ENCODE data around the gene CNTD1.

CNTD1 gene

DNA sequence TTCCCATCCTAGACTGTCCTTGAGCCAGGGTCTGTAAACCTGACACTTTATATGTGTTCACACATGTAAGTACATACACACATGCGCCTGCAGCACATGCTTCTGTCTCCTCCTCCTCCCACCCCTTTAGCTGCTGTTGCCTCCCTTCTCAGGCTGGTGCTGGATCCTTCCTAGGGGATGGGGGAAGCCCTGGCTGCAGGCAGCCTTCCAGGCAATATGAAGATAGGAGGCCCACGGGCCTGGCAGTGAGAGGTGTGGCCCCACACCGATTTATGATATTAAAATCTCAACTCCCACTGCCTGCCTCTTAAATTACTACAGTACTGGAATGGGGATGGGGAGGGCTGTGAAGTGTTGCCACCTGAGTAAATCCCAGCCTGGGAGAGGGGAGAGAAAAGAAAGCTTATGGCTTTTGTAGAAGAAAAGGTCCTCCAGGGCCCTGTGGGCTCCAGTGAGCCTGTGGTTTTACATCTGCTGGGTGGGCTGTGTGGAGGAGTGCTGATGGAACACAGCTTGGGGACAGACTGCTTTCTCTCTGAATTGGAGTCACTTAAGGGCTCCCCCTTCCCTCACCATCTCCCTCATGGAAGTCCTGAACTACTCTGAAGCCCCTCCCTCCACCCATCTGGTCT lies 19.2 kb upstream of the CNTD1 start:
- DNase-seq (ENCODE audit: low spot score): no peak

DNA sequence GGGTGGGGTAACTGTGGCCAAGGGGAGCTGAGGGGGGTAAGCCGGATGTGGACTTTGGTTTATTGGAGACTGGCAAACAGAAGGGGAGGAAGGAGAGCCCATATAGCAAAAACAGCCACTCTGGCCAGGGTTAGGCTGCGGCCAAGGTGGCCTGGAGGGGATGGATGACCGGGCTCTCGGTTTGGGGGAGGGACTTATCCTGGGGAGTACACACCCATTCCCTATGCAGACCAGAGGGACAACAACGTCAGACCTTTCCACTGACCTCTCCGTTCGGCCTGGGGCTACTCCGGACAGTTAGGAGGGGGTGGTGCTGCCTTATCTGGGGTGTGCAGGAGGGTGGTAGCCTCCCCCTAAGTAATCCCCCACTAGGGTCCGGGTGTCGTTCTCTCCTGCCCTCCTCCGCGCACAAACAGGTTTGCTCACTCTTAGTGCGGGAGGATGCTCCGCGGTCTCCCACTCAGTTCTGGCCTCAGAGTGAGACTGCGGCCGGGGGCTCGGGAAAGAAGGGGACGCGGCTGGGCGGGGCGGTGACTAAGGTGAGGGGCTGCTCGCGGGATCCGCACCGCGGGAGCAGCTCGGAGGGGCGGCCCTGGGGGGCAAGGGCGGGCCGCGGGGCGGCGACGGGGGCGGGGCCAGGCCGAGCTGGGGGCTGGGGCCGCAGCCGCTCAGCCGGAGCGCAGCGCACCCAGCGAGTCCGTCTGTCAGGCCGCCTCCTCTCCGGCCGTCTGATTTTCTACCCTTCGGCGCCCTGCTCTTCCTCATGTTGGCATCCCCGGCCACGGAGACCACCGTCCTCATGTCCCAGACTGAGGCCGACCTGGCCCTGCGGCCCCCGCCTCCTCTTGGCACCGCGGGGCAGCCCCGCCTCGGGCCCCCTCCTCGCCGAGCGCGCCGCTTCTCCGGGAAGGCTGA lies 18.5 kb upstream of the CNTD1 start, which contains the start of gene WNK4:
Gene WNK4 (plus strand): TSS at position 675 of the 915 bp plus-strand sequence. CDS start 89 bp downstream, at position 764.
- peak; percentile 79 for DNase-seq (ENCODE audit: low spot score)

GRCh38 chr17:42780851-42781638 lies 17.6 kb upstream of the CNTD1 start:
- peak; percentile 42 for DNase-seq (ENCODE audit: low spot score)

DNA sequence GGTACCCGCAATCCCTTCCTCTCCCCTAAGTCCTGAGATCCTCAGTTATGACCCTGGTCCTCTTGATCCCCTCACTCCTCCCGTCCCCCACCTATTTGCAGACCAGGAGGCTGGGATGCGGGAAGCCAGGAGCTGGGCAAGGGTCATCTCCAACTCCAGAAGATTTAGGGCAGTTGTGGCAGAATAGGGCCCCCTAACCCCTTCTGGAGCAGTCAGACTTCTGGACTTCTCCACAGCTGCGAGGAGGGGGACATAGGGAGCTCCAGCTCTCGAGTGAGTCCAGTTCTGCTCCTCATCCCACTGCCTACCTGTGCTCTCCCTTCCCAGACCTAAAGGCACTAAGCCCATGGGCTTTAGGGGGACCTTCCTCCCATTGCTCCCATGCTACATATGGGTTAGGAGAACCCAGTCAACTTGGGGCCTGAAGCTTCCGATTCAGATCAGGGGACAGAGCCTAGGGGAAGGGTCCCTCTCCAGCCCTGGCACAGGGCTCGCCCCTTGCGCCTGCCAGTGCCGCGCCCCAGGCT lies 17.0 kb upstream of the CNTD1 start:
- no peak for DNase-seq (ENCODE audit: low spot score)

DNA sequence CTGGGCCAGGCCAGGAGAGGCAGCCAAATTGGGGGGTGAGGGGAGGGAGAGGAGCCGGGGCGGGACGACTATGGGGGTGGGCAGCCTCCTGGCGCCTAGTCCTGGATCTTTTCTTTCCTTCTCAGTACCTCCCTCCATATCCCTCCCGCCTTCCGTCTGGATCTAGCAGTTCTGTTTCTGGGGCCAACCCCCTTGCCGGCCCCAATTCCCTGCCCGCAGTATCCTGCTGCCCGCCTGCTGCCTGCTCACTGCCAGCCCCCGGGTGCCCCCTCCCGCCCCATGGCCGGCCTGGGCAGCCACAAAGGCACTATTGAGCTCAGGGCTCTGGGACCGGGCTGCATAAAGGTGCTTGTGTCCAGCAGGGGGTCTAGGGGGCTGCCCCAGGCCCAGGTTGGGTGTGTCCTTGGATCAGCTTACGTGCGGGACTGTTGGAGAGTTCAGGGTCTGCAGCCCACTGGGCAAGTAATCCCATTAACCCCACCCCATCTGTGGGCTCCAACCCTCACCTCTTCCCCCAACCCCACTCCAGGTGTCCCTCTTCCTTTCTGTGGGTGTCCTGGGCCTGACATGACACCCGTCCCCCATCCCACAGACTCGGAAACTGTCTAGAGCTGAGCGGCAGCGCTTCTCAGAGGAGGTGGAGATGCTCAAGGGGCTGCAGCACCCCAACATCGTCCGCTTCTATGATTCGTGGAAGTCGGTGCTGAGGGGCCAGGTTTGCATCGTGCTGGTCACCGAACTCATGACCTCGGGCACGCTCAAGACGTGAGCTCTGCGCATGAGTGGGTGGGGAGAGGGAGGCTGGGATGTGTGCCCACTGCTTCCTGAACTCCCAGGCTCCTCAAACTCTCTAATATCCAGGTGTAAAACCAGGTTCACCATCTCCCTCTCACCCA lies 16.2 kb upstream of the CNTD1 start:
- peak; percentile 36 for DNase-seq (ENCODE audit: low spot score)

DNA sequence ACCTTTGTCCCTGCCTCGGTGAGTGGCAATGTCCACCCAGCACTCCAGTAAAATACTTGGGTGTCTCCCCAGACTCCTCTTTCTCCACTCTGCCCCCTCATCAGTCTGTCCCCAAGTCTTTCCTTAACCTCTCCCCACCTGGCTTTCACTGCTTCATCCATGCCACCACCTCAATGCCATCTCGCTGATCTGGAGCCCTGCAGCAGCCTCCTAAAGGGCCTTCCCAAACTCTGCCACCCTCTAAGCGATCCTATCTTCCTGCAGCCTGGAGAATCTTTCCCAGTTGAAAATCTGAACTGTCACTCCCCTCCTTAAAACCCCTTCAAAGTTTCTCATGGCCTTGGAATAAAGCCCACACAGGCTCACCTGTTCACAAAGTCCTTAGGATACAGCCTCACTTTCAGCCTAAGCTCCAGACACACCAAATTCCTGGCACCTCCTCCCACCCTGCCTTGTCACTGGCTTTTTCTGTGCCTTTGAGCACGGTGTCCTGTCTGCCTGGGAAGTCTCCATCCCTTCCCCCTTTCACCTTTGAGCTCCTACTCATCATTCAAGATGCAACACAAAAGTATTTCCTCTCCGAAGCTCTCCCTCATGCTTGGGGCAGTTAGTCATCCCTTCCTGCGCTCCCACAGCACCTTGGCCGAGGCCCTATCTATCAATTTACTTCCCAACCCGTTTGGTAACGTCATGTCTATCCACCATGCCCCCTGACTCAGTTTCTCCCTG lies 15.4 kb upstream of the CNTD1 start:
- DNase-seq (ENCODE audit: low spot score): peak; percentile 68

DNA sequence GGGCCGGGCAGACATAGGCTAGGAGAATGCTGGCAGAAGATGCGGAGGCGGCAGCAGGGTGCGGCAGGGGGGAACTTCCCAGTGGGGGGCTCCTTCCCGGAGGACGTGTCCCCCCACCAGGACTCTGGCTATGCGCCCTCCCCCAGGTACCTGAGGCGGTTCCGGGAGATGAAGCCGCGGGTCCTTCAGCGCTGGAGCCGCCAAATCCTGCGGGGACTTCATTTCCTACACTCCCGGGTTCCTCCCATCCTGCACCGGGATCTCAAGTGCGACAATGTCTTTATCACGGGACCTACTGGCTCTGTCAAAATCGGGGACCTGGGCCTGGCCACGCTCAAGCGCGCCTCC lies 14.9 kb upstream of the CNTD1 start:
- DNase-seq (ENCODE audit: low spot score): no peak

DNA sequence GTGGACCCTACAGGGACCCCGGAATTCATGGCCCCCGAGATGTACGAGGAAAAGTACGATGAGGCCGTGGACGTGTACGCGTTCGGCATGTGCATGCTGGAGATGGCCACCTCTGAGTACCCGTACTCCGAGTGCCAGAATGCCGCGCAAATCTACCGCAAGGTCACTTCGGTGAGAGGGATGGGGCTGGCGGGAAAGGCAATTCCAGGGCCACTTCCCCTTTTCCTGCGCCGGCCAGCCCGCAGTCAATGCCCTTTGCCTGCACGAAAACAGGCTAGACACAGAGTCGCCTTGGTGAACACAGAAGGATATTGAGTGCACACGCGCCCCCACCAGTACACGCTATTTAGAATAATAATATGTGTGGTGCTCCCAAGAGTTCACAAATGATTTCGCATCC lies 14.3 kb upstream of the CNTD1 start:
- no peak for DNase-seq (ENCODE audit: low spot score)

DNA sequence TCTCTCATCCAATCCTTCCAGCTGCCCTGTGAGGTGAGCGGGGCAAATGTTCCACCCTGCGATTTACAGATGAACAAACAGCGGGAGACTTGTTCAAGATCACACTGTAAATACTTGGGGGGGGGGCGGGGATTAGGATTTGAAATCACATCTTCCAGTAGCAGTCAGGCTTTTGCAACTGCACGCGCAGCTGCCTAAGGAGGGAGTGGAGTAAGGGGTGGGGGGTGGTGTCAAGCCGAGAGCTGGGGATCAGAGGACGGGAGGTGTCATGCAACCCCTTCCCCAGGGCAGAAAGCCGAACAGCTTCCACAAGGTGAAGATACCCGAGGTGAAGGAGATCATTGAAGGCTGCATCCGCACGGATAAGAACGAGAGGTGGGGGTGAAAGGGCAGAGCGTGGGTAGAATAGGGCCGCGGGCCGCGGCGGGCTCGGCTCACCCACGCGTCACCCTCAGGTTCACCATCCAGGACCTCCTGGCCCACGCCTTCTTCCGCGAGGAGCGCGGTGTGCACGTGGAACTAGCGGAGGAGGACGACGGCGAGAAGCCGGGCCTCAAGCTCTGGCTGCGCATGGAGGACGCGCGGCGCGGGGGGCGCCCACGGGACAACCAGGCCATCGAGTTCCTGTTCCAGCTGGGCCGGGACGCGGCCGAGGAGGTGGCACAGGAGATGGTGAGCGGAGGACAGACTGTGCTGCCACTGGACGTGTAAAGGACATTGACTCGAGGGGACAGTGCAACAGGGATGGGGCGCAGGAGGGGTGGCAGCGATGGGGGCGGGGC lies 13.7 kb upstream of the CNTD1 start:
- DNase-seq (ENCODE audit: low spot score): no peak

DNA sequence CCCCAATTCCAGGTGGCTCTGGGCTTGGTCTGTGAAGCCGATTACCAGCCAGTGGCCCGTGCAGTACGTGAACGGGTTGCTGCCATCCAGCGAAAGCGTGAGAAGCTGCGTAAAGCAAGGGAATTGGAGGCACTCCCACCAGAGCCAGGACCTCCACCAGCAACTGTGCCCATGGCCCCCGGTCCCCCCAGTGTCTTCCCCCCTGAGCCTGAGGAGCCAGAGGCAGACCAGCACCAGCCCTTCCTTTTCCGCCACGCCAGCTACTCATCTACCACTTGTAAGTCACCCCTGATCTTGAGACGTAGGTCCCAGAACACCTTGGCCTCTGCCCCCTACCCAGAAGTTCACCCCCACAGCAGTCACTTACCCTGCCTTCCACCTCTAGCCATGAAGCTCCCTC lies 11.4 kb upstream of the CNTD1 start:
- no peak for DNase-seq (ENCODE audit: low spot score)

GRCh38 chr17:42791948-42792347 lies 6.7 kb upstream of the CNTD1 start:
- no peak for DNase-seq (ENCODE audit: low spot score)

- DNase-seq (ENCODE audit: low spot score): no peak
Observed at GRCh38 chr17:42792545-42792944, 6.1 kb upstream of the CNTD1 start.

- DNase-seq (ENCODE audit: low spot score): no peak
Observed at GRCh38 chr17:42795061-42795460, 3.6 kb upstream of the CNTD1 start.

- no peak for DNase-seq (ENCODE audit: low spot score)
Observed at GRCh38 chr17:42795465-42795864, 3.2 kb upstream of the CNTD1 start.

- no peak for DNase-seq (ENCODE audit: low spot score)
Observed at GRCh38 chr17:42796066-42796758, 2.4 kb upstream of the CNTD1 start.

GRCh38 chr17:42797067-42798007 lies 1.3 kb upstream of the CNTD1 start:
- DNase-seq (ENCODE audit: low spot score): no peak

DNA sequence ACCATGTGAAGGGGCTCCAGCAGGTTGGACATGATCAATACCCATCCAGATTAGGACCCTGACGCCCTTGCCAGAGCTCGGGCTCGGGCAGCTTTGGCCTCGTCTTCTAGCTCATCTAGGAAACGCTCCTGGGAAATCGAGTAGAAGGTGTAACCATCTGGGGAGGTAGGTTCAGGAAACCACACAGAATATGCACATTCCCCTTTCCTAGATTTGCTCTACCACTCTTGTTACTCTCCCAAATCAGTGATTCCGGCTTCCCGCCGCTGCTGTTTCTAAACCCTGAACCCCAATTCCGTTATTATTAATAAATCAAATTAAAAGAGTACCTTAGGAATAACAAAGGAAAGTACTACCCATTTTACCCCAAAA lies 664 bp upstream of the CNTD1 start:
- DNase-seq (ENCODE audit: low spot score): no peak

Measured in AG08396 (cell line).